Right atrium auricular region (tissue), 2 donors: Measurements from ENCODE around the gene POLA2. TPM values are rescaled to one million over a fixed set of nuclear protein-coding genes. Genes with fewer than 3 reads are reported as not detected.
"Not testable (repeated sequence)": the region's sequence is repeated elsewhere in the genome, so short reads cannot be mapped to it uniquely, and the experiment has no call there.

ENCODE experiments used
- DNase-seq: peaks from one replicate; pipeline ENCODE4 v3.0.0-alpha.2; 2019; ENCODE audit warnings: low spot score
- H3K27ac ChIP-seq, 2 donors: fragments of 200-600 bp; sonication (generic); 1 replicate in 1 of 2; 2 replicates in 1 of 2; pipeline ENCODE4 v1.5.1; 2016 to 2019
- H3K27me3 ChIP-seq, 2 donors: fragments of 200-600 bp; sonication (generic); one replicate each; pipeline versions ENCODE4 v1.5.1 to v1.6.0; 2017 to 2019
- H3K36me3 ChIP-seq: fragments of 200-600 bp; sonication (generic); one replicate; pipeline ENCODE4 v1.5.1; 2016
- H3K4me1 ChIP-seq, 2 donors: fragments of 200-600 bp; sonication (generic); one replicate each; pipeline versions ENCODE4 v1.5.1 to v1.6.0; 2017 to 2019
- H3K4me3 ChIP-seq, 2 donors: fragments of 200-600 bp; sonication (generic); 1 replicate in 1 of 2; 2 replicates in 1 of 2; pipeline ENCODE4 v1.5.1; 2017 to 2019; ENCODE audit warnings: mild to moderate bottlenecking in 1 of 2, moderate library complexity in 1 of 2
- H3K9me3 ChIP-seq, 2 donors: fragments of 200-600 bp; sonication (generic); one replicate each; pipeline ENCODE4 v1.5.1; 2019
- total RNA-seq, 2 donors: library from RNA; depleted of rRNA; stranded (reverse); fragments of >200 nt; gene quantifications; one replicate each; pipeline ENCODE4 v1.1.0, GENCODE V29; 2016
- TF ChIP-seq, protein P1 (sequence below), 2 donors: fragments of 200-600 bp; sonication (generic); IDR thresholded peaks; one replicate each; pipeline ENCODE4 v1.5.1; 2019; ENCODE audit warnings: antibody characterized with exemption in 2 of 2

Gene POLA2
- total RNA-seq, 2 donors from 2014 or later = 4.5 to 12.4 TPM

DNA sequence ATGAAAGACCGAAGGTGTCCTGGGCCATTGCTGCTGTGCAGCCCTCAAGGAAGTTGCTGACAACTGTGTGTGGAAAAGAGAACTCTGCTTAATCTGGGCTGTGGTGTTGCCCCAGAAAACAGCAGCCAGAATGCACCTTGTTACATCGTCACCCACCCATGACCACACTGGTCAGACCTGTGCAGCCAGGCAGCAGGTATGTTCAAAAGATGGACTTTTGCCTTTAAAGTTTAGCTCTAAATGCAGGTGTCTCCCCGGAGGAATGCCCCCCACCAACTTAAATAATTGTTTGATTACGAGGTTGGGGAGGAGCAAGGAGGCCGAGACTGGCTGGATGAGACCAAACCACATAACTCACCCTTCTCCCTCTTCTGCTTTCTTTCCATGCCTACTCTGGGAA lies 15.3 kb upstream of the POLA2 start:
- H3K36me3 ChIP-seq = no peaks in the 10 kb centered on the region
- H3K27ac ChIP-seq = no peak overlapping the region
- no peak for DNase-seq
- no peak overlapping the region for H3K4me3 ChIP-seq
- TF ChIP-seq, protein P1, sequence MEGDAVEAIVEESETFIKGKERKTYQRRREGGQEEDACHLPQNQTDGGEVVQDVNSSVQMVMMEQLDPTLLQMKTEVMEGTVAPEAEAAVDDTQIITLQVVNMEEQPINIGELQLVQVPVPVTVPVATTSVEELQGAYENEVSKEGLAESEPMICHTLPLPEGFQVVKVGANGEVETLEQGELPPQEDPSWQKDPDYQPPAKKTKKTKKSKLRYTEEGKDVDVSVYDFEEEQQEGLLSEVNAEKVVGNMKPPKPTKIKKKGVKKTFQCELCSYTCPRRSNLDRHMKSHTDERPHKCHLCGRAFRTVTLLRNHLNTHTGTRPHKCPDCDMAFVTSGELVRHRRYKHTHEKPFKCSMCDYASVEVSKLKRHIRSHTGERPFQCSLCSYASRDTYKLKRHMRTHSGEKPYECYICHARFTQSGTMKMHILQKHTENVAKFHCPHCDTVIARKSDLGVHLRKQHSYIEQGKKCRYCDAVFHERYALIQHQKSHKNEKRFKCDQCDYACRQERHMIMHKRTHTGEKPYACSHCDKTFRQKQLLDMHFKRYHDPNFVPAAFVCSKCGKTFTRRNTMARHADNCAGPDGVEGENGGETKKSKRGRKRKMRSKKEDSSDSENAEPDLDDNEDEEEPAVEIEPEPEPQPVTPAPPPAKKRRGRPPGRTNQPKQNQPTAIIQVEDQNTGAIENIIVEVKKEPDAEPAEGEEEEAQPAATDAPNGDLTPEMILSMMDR (IDR thresholded peaks at IDR 0.05) = no peak
- no peaks in the 10 kb centered on the region for H3K27me3 ChIP-seq
- H3K9me3 ChIP-seq = no peaks in the 10 kb centered on the region
- H3K4me1 ChIP-seq = no peaks in the 10 kb centered on the region

DNA sequence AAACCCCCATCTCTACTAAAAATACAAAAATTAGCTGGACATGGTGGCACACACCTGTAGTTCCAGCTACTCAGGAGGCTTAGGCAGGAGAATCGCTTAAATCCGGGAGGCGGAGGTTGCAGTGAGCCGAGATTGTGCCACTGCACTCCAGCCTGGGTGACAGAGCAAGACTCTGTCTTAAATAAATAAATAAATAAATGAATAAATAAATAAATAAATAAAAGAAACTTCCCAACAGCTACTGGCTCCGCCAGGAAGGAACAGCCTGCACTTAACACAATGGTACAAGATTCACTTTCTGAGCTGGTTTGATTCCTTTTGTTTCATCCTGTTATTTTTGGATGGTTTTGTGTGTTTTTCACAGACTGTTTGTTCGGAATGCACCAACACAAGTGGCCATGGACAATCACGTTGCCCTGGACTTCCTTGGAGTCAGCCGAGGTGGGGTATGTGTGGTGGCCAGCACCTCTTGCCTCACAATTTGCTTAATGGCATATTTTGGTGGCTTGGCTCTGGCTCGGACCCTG lies 13.5 kb upstream of the POLA2 start:
- not testable (repeated sequence) for H3K9me3 ChIP-seq, H3K36me3 ChIP-seq, H3K27ac ChIP-seq, H3K4me1 ChIP-seq, H3K4me3 ChIP-seq, DNase-seq, H3K27me3 ChIP-seq

DNA sequence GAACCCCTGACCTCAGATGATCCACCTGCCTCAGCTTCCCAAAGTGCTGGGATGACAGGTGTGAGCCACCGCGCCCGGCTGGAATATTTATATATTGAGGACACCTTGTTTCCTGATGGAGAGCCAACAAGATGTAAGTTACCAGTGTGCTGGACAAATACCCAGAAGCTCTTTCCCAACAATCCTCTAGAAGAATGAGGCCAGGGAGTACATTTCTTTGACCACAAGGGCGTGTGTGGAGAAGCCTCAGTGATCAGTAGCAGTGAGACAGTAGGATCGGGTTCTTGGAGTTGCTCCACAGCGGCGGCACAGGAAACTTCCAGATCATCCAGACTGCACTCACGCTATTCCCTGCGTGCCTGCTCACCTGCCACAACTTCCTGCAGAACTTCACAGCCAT lies 10.3 kb upstream of the POLA2 start:
- Histone ChIP-seq H3K27me3 (no peaks in the 10 kb centered on the region), H3K4me1 (no peaks in the 10 kb centered on the region), H3K27ac (no peak overlapping the region), H3K4me3 (no peak overlapping the region), H3K36me3 (no peaks in the 10 kb centered on the region), H3K9me3 (no peaks in the 10 kb centered on the region)
- TF ChIP-seq, protein P1 (IDR thresholded peaks at IDR 0.05) = no peak
- no peak for DNase-seq

DNA sequence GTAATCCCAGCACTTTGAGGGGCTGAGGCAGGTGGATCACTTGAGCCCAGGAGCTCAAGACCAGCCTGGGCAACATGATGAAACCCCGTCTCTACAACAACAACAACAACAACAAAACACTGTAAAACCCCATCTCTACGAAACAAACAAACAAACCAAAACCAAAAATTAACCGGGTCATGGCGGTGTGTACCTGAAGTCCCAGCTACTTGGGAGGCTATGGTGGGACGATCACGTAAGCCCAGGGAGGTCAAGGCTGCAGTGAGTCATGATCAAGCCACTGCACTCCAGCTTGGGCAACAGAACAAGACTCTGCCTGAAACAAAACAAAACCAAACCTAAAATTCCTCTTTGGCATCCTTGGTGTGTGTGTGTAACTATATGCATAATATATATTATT lies 7.0 kb upstream of the POLA2 start:
- H3K36me3 ChIP-seq = no peaks in the 10 kb centered on the region
- no peak overlapping the region for H3K4me3 ChIP-seq
- no peak for DNase-seq
- no peaks in the 10 kb centered on the region for H3K27me3 ChIP-seq
- TF ChIP-seq, protein P1 (IDR thresholded peaks at IDR 0.05) = no peak
- no peaks in the 10 kb centered on the region for H3K4me1 ChIP-seq
- no peaks in the 10 kb centered on the region for H3K9me3 ChIP-seq
- no peak overlapping the region for H3K27ac ChIP-seq

DNA sequence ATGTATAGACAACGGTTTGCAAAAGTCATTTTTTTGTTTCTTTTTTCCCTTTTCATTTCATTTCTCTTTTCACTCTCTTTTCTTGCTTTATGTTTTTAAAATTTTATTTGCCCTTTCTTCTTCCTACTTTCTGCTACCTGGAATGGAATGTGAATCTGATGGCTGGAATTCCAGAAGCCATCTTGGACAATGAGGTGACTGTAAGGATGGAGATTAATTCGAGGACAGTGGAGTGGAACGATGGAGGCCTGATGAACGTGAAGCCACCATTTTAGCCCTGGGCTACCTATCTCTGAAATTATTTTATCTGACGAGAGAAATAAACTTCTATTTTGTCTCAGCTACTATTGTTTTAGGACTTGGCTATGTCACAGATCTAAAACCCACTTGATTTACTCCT lies 2.8 kb upstream of the POLA2 start:
- Histone ChIP-seq H3K9me3 (no peaks in the 10 kb centered on the region), H3K27ac (no peak overlapping the region), H3K4me3 (no peak overlapping the region), H3K36me3 (no peaks in the 10 kb centered on the region), H3K27me3 (no peaks in the 10 kb centered on the region), H3K4me1 (peaks cover 0 to 18% of the 10 kb centered on the region in 2 donors)
- TF ChIP-seq, protein P1 (IDR thresholded peaks at IDR 0.05) = no peak
- DNase-seq = no peak

DNA sequence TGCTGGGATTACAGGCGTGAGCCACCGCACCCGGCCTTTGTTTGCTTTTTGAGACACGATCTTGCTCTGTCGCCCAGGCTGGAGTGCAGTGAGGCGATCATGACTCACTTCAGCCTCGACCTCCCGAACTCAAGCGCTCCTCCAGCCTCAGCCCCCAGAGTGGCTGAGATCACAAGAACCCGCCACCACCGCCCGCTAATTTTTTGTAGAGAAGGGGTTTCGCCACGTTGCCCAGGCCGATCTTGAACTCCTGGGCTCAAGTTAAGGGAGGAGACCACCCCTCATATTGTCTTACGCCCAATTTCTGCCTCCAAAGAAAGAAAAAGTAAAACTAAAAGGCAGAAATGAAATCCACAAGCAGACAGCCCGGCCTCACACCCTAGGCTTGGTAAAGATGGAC lies 1.5 kb upstream of the POLA2 start:
- peaks cover 0 to 18% of the 10 kb centered on the region in 2 donors for H3K4me1 ChIP-seq
- DNase-seq = no peak
- no peaks in the 10 kb centered on the region for H3K27me3 ChIP-seq
- H3K4me3 ChIP-seq = no peak overlapping the region
- TF ChIP-seq, protein P1 (IDR thresholded peaks at IDR 0.05) = no peak
- H3K27ac ChIP-seq = no peak overlapping the region
- H3K9me3 ChIP-seq = no peaks in the 10 kb centered on the region
- no peaks in the 10 kb centered on the region for H3K36me3 ChIP-seq
